SHP77 (cell line): ENCODE data around the gene PRKN.
"Not testable (repeated sequence)": the region's sequence is repeated elsewhere in the genome, so short reads cannot be mapped to it uniquely, and the experiment has no call there.

Experiments
- DNase-seq, 2 experiments: peaks; one replicate each; lab custom pipeline; 2025; lab: John Stamatoyannopoulos, UW

The PRKN gene

DNA sequence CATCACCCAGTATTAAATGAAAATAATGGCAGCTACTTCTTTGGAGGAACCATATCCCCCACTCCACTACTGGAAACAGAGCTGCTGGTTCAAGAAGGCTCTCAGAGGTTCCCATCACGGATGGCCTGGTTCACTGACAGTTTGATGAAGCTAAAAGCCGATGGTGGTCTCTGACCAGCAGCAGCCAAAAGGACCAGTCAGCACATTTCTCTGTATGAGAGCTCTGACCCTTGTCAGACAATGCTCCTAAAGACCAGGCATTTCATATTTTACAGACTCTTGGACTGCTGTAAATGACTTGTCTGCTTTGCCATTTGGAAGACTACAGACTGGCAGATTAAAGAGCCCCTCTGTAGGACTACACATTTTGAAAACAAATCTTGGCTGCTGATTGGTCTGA lies 16.6 kb downstream of the PRKN start:
- DNase-seq = no peak

DNA sequence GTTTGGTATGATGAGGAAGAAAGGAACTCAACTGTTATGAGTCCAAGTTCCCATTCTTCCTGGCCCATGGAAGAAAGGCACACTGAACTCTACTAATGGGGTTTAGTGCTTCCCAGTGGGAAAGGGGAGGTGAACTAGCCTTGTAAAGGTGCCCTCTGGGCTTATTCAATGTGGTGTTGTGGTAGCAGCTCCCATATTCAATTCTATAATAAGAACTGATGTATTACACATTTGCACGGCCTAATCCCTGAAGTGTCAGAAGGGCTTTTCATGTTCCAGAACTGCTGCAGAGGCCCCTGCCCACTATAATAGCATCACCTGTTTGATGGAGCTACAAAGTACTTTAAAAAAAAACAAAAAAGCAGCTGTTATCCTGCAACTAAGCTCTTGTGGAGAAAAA lies 17.1 kb downstream of the PRKN start:
- DNase-seq = no peak

DNA sequence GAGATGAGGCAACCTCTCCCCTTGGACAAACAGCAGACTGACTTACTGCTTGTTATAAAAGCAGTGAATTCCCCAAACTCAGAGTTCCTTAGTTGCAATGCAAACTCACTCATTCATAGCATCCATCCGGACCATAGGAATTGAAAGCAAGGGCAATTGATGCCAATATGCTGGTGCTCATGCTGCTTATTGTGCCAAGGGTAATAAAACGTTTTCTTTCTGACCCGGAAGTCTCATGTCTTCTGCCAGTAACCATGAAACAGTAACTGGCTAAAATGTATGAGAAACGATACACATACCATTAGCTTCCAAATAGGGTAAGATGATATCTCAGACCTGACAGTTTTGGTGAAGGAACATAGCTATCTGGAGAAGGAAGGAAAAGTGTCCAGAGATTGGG lies 18.1 kb downstream of the PRKN start:
- no peak for DNase-seq

DNA sequence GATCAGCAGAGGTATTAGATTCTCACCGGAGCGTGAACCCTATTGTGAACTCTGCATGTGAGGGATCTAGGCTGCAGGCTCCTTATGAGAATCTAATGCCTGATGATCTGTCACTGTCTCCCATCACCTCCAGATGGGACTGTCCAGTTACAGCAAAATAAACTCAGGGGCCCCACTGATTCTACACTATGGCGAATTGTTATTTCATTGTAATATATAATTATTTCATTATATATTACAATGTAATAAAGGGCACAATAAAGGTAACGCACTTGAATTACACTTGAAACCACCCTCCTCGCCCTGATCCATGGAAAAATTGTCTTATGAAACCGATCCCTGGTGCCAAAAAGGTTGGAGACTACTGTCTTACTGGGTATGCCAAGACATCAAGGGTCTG lies 18.6 kb downstream of the PRKN start:
- DNase-seq = no peak

DNA sequence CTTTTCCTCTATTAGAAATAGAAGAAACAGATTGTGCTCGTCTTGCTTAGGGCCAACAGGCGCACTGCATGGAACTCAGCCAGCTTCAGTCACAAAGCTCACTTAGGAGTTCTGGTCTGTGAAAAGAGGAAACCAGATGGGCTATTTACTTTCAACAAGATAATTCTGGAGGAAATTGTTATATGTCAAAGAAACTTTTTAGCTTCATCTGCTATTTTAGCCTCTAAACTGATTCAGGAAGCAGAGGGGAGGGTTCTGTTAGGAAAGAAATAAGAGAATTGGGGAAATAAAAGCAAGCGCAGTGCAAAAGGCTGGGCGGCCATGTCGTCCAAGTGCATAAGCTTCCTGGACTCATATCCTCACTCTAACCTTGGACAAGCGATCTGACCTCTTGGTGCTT lies 21.3 kb downstream of the PRKN start:
- DNase-seq = no peak

DNA sequence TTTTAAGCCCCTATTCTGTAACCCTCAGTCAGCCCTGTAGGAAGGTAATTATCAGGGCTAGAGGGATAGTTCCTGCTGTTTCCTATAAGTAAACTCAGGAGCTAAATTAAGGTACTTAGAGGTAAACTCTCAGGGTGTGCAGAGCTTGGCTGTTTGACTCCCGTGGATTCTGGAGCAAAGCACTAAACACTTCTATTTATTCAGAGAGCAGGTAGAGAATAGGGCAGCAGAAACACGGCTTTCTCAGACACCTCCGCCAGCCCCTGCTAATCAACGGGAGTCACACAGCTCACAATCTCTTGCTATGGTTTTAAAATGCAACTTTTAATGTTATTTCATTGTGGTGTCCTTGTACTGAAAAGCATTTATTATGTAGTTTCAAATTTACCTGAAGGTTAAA lies 21.8 kb downstream of the PRKN start:
- DNase-seq = no peak

DNA sequence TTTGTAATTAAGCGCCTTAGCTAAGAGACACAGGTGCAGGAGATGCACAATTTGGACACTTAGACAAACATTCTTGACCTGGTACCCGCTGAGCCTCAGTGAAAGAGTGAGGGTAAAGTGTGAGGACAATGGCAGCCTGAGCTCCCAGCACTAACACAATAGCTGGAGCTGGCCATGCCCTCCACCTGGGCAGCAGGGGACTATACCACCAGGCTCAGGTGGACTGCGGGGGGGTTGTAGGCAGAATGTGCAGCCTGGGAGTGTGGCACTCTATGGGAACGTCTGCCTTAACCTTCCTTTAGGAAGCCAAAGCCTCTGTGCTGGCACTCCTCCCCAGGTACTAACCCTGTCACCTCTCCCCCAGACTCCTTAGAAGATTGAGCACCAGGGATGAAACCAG lies 23.6 kb downstream of the PRKN start:
- DNase-seq = no peak

DNA sequence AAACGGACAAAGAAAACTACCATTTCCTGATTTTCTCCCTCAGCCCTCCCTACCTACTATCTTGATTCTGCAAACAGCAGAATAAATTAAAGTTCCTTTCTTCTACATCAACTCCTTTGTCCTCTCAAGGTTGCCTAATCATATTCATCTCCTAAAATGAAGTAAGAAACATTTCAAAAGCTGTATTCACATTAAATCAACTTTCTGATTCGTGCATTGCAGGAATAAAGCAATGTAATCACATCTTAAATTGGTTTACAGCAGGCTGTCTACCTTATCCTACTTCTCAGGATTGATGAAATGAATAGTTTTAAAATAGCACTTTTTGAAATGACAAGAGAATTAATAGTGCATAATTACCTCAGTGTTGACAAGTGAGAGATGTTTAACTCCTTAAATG lies 25.1 kb downstream of the PRKN start:
- no peak for DNase-seq

DNA sequence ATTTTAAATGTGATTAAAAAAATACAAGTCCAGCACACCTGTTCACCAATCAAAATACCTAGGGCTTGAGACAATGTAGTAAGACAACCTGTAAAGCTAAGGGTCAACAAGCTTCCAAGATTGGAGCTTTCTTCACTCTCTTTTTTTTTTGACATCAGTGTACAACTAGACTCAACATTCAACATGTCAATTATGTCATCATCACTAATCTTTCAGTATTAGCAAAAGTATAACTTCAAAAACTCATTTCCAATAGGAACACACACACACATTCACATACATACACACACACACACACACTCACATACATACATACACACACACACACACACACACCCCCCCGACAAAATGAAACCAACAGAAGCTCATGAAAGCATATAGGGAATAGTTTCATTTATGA lies 26.0 kb downstream of the PRKN start:
- DNase-seq = no peak

DNA sequence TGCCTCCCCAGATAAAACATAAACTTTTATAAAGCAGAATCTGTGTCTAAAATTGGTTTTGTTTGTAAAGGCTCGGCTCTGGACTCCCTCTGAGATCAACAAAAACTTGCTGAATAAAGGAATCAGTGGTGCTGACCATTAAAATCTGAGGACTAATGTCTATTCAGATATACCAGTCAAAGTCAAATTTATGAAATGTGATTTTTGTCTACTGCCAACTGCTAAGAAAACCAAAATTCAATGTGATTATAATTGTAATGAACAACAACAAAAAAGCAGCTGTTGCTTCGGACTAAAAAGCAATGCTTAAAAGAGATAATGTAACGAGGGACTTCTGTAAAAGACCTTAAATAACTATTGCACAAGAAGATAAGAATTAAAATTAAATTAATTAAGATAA lies 26.6 kb downstream of the PRKN start:
- DNase-seq = no peak

DNA sequence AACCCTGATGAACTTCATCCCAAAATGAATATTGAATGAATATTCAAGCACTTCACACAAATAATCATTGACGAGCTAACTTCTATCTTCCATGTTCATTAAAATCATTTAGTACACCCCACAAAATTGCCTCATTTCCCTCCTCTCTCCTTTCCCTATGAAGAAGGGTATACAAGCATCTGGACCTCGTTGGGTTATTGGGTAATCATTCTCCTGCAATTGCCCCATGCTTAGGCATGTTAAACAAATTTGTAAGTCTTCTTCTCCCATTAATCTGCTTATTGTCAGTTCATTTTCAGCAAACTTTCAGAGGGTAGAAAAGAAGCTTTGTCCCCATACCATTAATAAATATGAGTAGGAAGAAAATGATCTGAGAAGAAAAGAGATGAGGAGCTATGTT lies 27.6 kb downstream of the PRKN start:
- no peak for DNase-seq

DNA sequence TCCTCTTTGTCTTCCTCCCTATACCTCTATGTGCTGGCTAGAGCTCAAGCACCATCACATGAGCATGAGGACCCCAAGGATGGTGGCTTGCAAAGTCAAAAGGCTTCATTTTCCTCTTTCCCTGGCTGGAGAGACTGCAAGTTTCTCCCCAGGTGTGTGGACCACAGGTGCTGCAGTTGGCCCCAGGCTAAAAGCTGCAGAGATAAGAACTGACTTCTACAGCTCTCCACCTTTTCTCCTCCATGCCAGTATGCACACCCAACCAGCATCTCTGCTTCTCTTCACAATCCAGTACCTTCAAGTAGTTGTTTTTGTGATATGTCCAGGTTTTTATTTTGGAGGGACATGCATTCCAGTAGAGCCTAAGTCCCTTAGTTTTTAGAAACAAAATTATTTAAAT lies 29.1 kb downstream of the PRKN start:
- DNase-seq = no peak

DNA sequence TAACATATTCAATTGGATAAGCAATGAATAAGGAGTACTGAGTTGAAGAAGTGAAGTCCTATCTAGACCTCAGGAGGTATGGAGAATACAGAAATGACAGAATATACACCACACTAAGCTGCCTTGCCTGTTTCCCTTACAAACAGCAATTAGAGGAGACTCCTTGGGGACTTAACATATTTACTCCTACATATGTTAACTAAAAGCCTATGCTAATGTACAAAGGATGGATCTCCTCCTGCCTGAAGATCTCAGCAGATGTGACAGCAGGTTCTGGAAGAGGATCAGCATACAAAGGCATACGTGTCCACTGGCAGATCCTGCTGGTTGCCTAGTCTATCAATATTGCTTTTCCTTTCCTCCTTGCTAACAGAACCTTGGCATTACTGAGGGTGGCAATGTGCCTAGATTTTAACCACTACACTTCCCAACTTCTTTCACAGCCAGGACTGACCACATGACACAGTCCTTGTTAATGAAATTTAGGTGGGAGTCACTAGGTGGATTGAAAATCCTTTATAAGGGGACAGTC lies 29.6 kb downstream of the PRKN start:
- no peak for DNase-seq

DNA sequence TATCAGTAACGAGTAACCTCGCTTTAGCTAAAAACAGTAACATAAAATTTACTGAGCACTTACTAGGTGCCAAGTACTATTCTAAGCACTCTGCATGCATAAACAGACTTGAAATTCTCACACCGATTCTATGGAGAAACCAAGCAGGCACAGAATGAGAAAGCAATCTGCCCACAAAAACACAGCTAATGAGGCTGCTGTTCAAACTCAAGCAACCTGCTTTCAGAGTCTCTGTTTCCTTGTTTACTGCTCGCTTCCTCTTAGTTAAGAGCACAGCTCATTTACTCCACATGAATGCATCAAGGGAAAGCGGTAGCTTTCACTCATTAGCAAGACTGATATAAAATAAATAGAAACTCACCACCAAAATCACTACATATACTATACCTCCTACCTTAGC lies 37.4 kb downstream of the PRKN start:
- DNase-seq = no peak

DNA sequence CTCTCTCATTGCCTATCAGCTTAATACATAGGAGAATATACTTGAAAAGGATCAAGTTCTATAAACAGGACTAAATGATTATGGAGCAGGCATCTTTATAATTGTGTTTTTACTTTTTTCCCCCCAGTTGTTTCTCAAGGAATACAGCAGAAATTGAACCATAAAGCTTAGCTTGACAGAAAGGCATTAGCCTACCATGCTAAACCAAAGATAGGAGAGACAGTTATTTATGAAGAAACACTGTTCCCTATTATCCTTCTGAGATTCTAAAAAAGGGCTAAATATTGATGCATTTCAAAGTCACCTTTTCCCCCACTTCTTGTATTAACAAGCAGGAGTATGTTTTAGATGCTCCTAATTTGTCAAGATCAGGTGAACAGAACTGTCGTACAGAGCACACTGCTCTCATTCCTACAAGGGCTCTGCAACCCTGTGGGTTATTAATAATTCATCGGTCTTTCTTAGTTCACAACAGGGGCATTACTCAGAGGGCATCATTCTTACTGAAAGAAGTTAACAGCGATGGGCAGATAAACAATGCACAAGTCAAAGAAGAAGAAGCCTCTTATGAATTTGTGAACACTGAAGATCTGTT lies 38.7 kb downstream of the PRKN start:
- DNase-seq = no peak

DNA sequence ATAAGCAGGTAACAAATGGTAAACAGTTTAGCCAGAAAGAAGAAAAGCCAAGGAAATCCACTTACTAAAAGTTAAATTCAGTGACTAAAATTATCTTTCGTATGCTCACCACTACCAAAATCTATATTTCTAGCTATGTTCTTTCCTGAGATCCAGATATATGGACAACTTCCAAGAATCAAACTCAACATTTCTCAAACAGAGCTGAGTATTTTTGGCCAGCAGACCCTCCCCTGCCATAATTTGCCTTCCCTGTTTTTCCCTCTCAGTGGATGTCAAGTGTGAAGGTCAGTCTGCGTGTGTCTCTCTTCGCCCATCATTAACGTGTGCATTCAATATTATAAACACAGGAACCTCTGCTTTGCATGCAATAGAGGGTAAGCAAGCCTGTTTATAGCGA lies 42.0 kb downstream of the PRKN start:
- DNase-seq = no peak

DNA sequence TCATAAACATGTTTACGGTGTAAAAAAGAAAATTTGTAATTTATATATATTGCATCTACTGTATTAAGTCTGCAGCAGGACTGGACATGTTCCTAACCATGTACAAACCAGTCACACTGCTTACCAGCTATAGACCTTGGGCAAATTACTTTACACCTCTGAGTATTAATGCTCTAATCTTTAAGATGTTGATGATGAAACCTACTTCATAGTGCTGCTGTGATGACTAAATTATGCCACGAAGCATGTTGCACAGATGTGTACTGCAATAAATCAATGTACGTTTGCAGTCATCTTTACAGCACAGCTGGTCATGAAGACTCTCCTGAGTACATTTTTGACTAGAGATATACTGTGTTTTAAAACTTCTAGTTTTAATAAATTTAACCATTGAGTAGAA lies 42.6 kb downstream of the PRKN start:
- DNase-seq = no peak

DNA sequence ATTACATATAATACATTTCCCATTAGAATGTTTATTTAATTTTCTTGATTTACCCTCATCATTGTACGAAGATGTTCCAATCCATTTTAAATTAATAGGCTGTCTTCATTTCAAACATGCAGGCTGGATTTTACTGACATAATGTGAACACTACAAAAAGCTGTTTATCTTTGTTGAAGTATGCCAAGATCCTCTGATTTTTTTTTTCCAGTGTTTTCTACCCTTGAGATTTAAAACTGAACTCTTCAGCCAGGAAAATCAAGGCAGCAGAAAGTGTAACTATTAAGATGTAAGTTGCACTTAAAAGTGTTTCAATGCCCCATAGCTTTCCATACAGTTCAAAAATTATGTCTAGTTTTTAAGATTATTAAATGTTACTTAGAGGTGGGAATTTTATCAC lies 43.5 kb downstream of the PRKN start:
- no peak for DNase-seq

DNA sequence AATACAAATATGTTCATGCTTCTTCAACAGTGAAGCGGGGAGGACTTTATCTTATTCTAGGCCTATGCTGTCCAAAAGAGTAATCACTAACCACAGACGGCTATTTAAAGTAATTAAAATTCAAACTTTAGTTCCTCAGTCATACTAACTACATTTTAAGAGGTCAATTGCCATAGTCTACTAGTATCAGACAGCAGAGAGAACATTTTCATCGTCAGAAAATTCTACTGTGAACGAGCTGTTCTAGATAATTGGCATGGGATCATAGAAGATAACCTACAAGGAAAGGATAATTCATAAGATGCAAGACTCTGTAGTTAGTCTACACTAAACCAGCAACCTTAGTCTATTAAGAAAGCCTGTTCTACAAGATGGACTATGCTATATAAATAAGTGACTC lies 44.4 kb downstream of the PRKN start:
- no peak for DNase-seq

DNA sequence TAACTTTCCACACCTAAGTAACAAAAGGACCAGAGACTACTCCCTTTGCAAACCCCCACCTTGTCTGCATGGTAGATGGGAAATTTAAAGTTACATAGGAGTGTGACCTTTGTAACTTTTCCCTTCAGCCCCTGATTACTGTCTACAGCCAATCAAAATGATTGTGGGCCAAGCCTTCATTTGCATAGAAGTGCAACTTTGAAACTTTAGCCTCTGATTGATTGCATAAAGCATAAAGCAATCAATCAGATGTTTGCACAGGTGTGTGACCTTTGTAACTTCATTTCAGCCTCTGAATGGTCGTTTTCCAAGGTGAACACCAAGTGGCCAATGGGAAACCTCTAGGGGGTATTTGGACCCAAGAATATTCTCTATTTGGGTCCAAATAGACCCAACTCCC lies 46.1 kb downstream of the PRKN start:
- DNase-seq = no peak

DNA sequence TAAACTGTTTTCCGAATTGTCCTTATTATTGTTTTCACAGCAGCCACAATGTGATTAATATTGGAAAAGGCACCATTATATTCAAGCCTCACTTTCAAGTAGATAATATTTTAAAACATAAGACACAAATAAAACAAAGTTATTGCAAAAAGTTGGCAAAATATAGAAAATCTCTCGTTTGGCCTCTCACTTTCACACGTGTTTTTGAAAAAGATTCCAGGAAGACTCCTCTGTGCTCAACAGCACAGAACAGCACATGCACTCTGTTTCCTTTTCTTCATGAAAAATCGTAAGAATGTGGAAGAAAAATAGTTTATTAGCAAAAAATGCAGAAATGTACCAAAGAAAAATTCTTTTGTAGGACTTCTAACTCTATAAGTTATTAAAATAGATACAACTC lies 46.7 kb downstream of the PRKN start:
- no peak for DNase-seq

DNA sequence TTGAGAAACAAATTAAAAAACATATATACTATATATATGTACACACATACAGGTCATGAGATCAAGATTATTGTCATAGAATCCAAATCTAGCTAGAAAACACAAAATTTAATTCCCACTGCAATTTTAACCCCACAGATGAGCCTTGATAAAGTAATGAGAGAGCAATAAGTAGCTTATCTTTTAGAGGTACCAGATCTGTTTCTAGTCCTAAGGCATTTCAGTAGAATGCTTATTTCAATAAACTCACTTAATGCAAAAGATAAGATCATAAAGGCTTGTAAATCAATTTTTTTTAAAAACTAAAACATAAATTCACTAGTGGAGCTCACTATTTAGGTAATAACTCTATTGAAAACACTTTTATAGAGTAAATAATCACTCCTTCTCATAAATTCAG lies 47.2 kb downstream of the PRKN start:
- no peak for DNase-seq

DNA sequence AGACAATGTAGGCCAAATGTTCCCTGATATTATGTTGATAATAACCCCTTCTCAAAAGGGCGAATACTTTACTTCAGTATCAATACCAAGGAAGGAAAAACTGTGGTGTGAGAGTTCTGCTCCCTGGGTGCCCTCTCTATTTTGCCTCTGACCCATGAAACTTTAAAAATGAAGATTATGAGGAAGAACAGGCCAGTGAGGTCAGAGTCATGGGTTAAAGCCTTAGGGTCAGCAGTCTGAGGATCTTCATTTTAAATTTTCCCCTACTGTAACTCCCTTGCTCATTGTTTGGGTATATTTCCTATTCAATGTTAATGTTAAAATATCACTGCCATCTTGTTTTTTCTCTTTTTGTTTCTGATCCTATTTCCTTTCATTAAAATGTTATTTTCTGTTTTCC lies 47.9 kb downstream of the PRKN start:
- DNase-seq = no peak

DNA sequence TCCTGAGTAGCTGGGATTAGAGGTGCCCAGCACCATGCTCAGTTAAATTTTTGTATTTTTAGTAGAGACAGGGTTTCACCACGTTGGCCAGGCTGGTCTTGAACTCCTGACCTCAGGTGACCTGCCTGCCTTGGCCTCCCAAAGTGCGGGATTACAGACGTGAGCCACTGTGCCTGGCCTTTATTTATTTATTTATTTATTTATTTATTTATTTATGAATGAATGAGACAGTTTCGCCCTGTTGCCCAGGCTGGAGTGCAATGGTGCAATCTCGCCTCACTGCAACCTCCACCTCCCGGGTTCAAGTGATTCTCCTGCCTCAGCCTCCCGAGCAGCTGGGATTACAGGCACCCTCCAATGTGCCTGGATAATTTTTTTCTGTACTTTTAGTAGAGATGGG lies 48.7 kb downstream of the PRKN start:
- not testable (repeated sequence) for DNase-seq

DNA sequence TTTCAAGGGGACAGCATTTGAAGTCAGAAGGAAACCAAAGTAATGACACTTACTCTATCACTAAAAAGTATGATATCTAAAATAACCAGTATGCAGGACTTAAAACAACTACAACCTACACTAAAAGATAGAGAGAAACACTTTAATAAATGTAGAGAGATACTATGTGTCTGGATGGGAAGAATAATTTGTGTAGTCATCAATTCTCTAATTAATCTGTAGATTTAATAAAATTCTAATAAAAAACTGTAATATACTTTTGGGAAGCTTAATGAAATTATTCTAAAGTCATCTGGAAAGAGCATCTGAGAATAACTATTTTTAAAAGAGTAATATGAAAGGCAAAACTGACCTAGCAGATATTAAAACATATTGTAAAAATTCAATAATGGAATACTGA lies 52.1 kb downstream of the PRKN start:
- DNase-seq = no peak
